ENCODE results near the gene ZBTB18. TPM values are rescaled to one million over a fixed set of nuclear protein-coding genes. Genes with fewer than 3 reads are reported as not detected.

Gene ZBTB18
- total and polyA plus RNA-seq, 2 experiments from 2014 or later = 1.2 to 10.9 TPM

GRCh38 chr1:244010703-244011123, 40.4 kb upstream of the ZBTB18 start:
- Histone ChIP-seq H3K4me1 (ENCODE audit: insufficient read depth) (no peaks in the 10 kb centered on the region), H3K4me3 (no peak overlapping the region), H3K4me2 (no peak overlapping the region), H3K9me3 (ENCODE audit: low read depth) (no peaks in the 10 kb centered on the region), H3K27me3 (peaks cover 4% of the 10 kb centered on the region), H2AFZ (no peak overlapping the region), H3K27ac (no peak overlapping the region), H4K20me1 (ENCODE audit: insufficient read depth, poor library complexity, severe bottlenecking) (no peaks in the 10 kb centered on the region), H3K79me2 (no peaks in the 10 kb centered on the region), H3K9me2 (replicated peaks; ENCODE audit: insufficient read depth) (no peaks in the 10 kb centered on the region), H3K36me3 (replicated peaks; ENCODE audit: insufficient read depth, low read depth) (no peaks in the 10 kb centered on the region)
- TF ChIP-seq, protein P1, sequence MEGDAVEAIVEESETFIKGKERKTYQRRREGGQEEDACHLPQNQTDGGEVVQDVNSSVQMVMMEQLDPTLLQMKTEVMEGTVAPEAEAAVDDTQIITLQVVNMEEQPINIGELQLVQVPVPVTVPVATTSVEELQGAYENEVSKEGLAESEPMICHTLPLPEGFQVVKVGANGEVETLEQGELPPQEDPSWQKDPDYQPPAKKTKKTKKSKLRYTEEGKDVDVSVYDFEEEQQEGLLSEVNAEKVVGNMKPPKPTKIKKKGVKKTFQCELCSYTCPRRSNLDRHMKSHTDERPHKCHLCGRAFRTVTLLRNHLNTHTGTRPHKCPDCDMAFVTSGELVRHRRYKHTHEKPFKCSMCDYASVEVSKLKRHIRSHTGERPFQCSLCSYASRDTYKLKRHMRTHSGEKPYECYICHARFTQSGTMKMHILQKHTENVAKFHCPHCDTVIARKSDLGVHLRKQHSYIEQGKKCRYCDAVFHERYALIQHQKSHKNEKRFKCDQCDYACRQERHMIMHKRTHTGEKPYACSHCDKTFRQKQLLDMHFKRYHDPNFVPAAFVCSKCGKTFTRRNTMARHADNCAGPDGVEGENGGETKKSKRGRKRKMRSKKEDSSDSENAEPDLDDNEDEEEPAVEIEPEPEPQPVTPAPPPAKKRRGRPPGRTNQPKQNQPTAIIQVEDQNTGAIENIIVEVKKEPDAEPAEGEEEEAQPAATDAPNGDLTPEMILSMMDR (IDR thresholded peaks at IDR 0.05; ENCODE audit: poor library complexity) = no peak
- no peak for TF ChIP-seq EZH2phosphoT487 (IDR thresholded peaks at IDR 0.05; ENCODE audit: low read depth, severe bottlenecking, unreplicated experiment)
- TF ChIP-seq EZH2 (IDR thresholded peaks at IDR 0.05; ENCODE audit: borderline replicate concordance) = no peak
- WGBS (ENCODE audit: low lambda C conversion rate, missing lambda C conversion rate) = 62% methylated on average over 2 of the region's 2 CpGs
- DNase-seq (ENCODE audit: low spot score) = no peak

DNA sequence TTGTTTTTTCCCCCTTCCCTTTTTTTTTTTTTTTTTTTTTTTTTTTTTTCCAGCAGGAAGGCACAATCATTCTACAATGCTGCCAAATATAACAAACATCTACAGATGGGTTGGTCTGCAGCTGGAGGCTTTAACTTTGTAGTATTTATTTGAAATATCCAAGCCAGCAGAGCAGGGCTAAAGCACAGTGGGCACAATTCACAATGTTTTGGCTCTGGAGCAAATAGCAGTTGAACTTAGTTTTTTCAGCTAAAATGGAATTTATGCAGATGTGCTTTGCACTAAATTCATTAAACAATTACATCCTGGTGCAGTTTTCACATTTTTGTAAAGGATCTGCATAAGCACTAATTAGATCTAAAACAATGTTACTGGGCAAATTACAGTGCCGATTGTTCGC, 39.8 kb upstream of the ZBTB18 start:
- Histone ChIP-seq H3K27ac (no peak overlapping the region), H3K27me3 (peaks cover 4% of the 10 kb centered on the region), H3K79me2 (no peaks in the 10 kb centered on the region), H3K9me2 (replicated peaks; ENCODE audit: insufficient read depth) (no peaks in the 10 kb centered on the region), H3K4me2 (no peak overlapping the region), H3K9me3 (ENCODE audit: low read depth) (no peaks in the 10 kb centered on the region), H3K4me1 (ENCODE audit: insufficient read depth) (no peaks in the 10 kb centered on the region), H3K36me3 (replicated peaks; ENCODE audit: insufficient read depth, low read depth) (no peaks in the 10 kb centered on the region), H3K4me3 (no peak overlapping the region), H2AFZ (no peak overlapping the region), H4K20me1 (ENCODE audit: insufficient read depth, poor library complexity, severe bottlenecking) (no peaks in the 10 kb centered on the region)
- no peak for TF ChIP-seq EZH2phosphoT487 (IDR thresholded peaks at IDR 0.05; ENCODE audit: low read depth, severe bottlenecking, unreplicated experiment)
- TF ChIP-seq, protein P1 (IDR thresholded peaks at IDR 0.05; ENCODE audit: poor library complexity) = no peak
- TF ChIP-seq EZH2 (IDR thresholded peaks at IDR 0.05; ENCODE audit: borderline replicate concordance) = no peak
- no peak for DNase-seq (ENCODE audit: low spot score)
- WGBS (ENCODE audit: low lambda C conversion rate, missing lambda C conversion rate) = 93% methylated on average over 2 of the region's 2 CpGs

DNA sequence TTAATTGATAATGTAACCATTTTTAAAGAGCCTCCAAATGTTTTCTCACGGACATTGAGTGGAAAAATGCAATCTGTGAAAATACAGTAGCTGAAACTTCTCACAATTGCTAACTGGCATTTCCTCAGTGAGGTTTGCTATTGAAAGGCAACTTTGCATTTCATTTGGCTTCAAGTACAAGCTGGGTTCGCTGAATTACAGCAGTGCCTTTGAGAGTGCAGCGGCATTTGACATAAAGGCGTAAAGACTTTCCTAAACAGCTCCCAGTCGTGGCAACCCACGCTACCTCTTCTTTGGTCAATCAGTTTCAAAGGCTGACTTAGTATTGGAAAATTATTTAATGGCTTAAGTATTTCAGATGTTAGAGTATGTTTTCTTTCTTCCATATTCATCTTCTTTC, 39.3 kb upstream of the ZBTB18 start:
- DNase-seq (ENCODE audit: low spot score) = no peak
- TF ChIP-seq EZH2phosphoT487 (IDR thresholded peaks at IDR 0.05; ENCODE audit: low read depth, severe bottlenecking, unreplicated experiment) (no peak), EZH2 (IDR thresholded peaks at IDR 0.05; ENCODE audit: borderline replicate concordance) (no peak)
- TF ChIP-seq, protein P1 (IDR thresholded peaks at IDR 0.05; ENCODE audit: poor library complexity) = no peak
- H2AFZ ChIP-seq = no peak overlapping the region
- no peaks in the 10 kb centered on the region for H4K20me1 ChIP-seq (ENCODE audit: insufficient read depth, poor library complexity, severe bottlenecking)
- no peak overlapping the region for H3K27ac ChIP-seq
- no peaks in the 10 kb centered on the region for H3K79me2 ChIP-seq
- no peaks in the 10 kb centered on the region for H3K36me3 ChIP-seq (replicated peaks; ENCODE audit: insufficient read depth, low read depth)
- no peak overlapping the region for H3K4me2 ChIP-seq
- H3K4me1 ChIP-seq (ENCODE audit: insufficient read depth) = no peaks in the 10 kb centered on the region
- peaks cover 4% of the 10 kb centered on the region for H3K27me3 ChIP-seq
- H3K4me3 ChIP-seq = no peak overlapping the region
- no peaks in the 10 kb centered on the region for H3K9me2 ChIP-seq (replicated peaks; ENCODE audit: insufficient read depth)
- H3K9me3 ChIP-seq (ENCODE audit: low read depth) = no peaks in the 10 kb centered on the region
- 53% methylated on average over 6 of the region's 6 CpGs for WGBS (ENCODE audit: low lambda C conversion rate, missing lambda C conversion rate)

DNA sequence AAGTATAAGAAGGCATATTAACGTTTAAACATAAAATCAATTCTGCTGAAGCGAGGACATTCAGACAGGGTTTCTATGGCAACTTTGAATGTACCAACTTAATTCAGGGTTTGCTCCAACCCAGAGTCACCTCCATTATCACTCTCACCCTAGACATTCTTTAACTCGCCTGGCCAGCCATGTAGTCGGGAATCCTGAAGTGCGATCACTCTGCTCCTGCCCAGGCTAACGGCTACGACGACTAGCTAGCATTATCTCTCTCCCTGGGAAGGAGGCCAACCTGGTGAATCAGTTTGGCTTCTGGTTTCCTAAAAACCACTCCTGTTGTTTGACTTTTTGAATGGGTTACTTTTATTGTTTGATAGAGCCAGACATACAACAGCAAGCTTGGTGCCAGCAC, 38.9 kb upstream of the ZBTB18 start:
- no peaks in the 10 kb centered on the region for H3K9me3 ChIP-seq (ENCODE audit: low read depth)
- H3K27me3 ChIP-seq = peaks cover 4% of the 10 kb centered on the region
- no peaks in the 10 kb centered on the region for H3K36me3 ChIP-seq (replicated peaks; ENCODE audit: insufficient read depth, low read depth)
- H3K9me2 ChIP-seq (replicated peaks; ENCODE audit: insufficient read depth) = no peaks in the 10 kb centered on the region
- TF ChIP-seq EZH2phosphoT487 (IDR thresholded peaks at IDR 0.05; ENCODE audit: low read depth, severe bottlenecking, unreplicated experiment) = no peak
- TF ChIP-seq, protein P1 (IDR thresholded peaks at IDR 0.05; ENCODE audit: poor library complexity) = no peak
- TF ChIP-seq EZH2 (IDR thresholded peaks at IDR 0.05; ENCODE audit: borderline replicate concordance) = no peak
- H3K4me1 ChIP-seq (ENCODE audit: insufficient read depth) = no peaks in the 10 kb centered on the region
- H3K79me2 ChIP-seq = no peaks in the 10 kb centered on the region
- H3K4me3 ChIP-seq = no peak overlapping the region
- no peak overlapping the region for H3K27ac ChIP-seq
- 51% methylated on average over 8 of the region's 8 CpGs for WGBS (ENCODE audit: low lambda C conversion rate, missing lambda C conversion rate)
- H3K4me2 ChIP-seq = no peak overlapping the region
- H2AFZ ChIP-seq = no peak overlapping the region
- no peak for DNase-seq (ENCODE audit: low spot score)
- no peaks in the 10 kb centered on the region for H4K20me1 ChIP-seq (ENCODE audit: insufficient read depth, poor library complexity, severe bottlenecking)

Measured in hepatocyte (in vitro differentiated cells).